22Rv1 (cell line): ENCODE results near the gene MZT2A.
"Not testable (repeated sequence)": the region's sequence is repeated elsewhere in the genome, so short reads cannot be mapped to it uniquely, and the experiment has no call there.

Source experiments
- H3K27ac ChIP-seq: fragments of 450-650 bp; 2 replicates; pipeline ENCODE4 v1.5.1; 2017
- ZFX ChIP-seq: fragments of 450-650 bp; IDR thresholded peaks from 2 replicates; pipeline ENCODE4 v1.6.1; 2017; ENCODE audit warnings: antibody characterized with exemption, borderline replicate concordance
- TF ChIP-seq, protein P1 (sequence below): fragments of 450-650 bp; IDR thresholded peaks from 2 replicates; pipeline ENCODE4 v1.5.1; 2017; ENCODE audit warnings: mild to moderate bottlenecking

The MZT2A gene

DNA sequence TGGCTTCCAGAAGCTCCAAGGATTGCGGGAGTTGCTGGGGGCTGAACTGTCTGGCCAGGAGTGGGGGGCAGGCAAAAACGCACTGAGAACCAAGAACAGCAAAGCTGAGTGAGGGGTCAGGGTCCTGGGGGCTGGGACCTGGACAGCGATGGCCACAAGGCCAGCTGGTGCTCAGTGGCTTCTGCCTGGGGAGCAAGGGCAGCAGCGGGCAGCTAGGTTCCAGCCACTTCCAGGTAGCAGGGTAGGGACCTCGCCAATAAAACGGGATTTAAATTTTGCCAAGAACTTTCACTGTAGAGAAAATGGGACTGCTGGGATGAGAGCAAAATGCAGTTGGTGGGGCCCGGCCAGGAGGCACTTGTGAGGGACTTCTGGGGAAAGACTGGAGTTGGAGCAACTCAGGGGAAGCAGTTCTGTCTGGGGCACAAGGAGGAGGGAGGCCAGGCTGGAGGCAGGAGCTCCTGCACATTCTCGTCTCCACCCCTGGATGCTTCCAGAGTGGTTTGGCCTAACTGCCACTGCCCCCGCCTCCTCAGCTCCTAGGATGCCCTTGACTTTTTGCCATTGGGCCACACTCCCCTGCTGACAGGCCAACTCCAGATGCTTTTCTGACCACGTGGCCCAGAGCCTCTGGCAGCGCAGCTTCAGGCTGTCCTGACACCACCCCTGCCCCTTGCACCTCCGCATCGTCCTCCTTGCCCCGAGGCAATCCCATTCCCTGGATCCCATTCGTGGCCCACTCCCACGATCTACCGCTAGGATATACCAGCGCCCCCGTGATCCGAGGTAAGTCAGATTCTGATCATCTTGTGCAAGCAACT lies 30.0 kb upstream of the MZT2A start:
- TF ChIP-seq ZFX = no peak
- TF ChIP-seq, protein P1, sequence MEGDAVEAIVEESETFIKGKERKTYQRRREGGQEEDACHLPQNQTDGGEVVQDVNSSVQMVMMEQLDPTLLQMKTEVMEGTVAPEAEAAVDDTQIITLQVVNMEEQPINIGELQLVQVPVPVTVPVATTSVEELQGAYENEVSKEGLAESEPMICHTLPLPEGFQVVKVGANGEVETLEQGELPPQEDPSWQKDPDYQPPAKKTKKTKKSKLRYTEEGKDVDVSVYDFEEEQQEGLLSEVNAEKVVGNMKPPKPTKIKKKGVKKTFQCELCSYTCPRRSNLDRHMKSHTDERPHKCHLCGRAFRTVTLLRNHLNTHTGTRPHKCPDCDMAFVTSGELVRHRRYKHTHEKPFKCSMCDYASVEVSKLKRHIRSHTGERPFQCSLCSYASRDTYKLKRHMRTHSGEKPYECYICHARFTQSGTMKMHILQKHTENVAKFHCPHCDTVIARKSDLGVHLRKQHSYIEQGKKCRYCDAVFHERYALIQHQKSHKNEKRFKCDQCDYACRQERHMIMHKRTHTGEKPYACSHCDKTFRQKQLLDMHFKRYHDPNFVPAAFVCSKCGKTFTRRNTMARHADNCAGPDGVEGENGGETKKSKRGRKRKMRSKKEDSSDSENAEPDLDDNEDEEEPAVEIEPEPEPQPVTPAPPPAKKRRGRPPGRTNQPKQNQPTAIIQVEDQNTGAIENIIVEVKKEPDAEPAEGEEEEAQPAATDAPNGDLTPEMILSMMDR = no peak
- peak overlapping the region; percentile 60 for H3K27ac ChIP-seq

DNA sequence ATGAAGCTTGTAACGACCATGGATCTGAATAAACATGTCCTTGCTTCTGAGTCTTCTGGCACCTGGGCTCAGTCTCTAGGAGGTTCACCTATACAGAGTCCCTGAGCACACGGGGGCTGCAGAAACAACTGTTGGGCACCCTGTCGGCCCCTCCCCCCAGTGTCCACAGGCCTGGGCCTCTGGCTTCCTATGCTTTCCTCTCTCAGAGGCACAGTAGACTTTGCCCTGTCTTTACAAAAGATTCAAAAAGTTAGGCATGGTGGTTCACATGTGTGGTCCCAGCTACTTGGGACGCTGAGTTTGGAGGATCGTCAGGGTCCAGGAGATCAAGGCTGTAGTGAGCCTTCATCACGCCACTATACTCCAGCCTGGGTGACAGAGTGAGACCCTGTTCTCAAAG lies 29.3 kb upstream of the MZT2A start:
- peak overlapping the region; percentile 60; the same call in 1 of the 2 replicates for H3K27ac ChIP-seq

DNA sequence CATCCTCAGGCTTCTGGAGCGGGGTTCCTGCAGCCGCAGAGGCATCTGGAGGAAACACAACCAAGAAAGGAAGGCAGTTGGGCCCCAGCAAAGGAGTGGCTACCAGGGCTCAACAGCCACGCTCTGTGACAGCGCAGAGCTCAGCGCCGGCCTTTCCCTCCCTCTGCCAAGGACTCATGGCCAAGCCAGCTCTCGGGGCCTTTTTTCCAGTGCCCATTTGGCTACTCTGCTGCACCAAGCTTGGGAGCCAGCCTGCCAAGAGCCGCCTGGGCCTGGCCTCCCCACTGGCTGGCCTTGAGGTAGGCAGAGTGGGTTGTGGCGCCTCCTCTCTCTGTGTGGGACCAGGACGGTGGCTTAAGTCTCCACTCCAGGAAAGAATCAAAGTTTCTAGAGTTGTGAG lies 28.3 kb upstream of the MZT2A start:
- peak overlapping the region; percentile 23 for H3K27ac ChIP-seq
- no peak for TF ChIP-seq ZFX
- TF ChIP-seq, protein P1 = no peak

DNA sequence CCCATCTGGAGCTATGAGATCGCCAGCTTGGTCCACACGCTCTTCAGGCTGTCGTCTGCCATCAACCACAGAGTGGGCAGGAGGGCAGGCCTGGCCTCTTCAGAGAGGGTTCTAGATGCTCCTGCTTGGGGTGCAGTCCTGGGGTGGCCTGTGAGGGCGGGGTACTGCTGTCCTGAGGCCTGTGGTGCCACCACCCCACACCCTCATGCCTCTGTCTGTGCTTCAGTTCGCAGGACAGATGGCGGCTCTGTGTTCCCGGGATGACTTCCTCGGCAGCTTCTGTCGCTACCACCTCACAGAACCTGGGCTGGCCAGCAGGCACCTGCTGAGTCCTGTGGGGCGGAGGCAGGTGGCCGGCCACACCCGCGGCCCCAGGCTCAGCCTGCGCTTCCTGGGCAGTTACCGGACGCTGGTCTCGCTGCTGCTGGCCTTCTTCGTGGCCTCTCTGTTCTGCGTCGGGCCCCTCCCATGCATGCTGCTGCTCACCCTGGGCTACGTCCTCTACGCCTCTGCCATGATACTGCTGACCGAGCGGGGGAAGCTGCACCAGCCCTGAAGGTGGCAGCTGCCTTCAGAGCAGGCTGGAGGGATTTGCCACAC lies 27.8 kb upstream of the MZT2A start:
- H3K27ac ChIP-seq = peak overlapping the region; percentile 23; the same call in 1 of the 2 replicates

DNA sequence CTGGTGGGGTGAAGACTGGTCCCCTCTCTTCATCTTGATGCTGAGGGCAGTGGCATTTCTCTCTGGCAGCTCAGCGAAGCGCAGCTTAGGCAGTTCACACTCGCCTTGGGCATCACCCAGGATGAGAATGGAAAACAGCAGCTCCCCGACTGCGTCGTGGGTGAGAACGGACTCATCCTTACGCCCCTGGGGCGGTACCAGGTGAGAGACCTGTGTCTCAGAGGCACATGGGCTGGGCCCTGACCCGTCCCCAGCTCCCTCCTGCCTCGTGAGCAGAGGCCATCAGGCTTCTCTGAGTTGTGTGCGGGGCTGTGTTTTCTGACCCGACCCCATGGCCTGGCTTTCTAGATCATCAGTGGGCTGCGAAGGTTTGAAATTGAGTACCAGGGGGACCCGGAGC lies 27.3 kb upstream of the MZT2A start:
- no peak for TF ChIP-seq ZFX
- TF ChIP-seq, protein P1 = no peak

DNA sequence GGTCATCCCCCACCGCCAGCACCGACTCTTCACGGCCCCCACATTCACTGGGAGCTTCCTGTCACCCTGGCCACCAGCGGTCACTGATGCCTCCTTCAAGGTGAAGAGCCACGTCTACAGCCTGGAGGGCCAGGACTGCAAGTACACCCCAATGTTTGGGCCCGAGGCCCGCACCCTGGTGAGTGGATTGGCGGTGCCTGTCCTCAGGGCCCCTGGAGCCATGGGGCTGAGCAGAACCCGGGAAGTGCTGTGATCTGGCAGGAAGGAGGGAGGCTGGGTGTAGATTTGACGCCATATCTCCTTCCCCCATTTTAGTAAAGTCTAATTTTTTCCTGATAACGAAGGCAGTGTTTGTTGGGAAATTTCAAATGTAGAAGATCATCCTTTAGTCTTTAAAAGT lies 26.3 kb upstream of the MZT2A start:
- H3K27ac ChIP-seq = not testable (repeated sequence)

More for the DNA sequence above, 27.3 kb upstream of the MZT2A start:
- 0 out of 2 replicates have a peak overlapping the region, but pooled peaks have one; percentile 5 for H3K27ac ChIP-seq

DNA sequence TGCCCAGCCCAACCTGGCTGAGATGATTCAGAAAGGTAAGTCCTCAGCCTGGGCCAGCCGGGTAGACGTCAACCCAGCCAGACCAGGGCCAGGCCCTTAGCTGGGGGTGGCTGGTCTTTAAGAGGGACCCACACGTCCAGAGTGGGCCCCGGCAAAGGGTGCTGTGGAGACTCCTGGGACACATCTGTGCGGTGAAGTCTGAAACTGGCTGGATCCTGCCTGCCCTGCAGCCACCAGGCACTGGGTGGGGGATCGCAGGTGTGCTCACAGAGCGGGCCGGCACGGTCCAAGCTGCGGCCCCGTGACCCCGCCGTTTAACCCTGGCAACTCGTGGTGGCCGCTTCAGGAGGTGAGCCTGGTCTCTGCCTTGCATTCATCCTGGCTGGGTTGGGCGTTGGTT lies 25.7 kb upstream of the MZT2A start:
- not testable (repeated sequence) for H3K27ac ChIP-seq

DNA sequence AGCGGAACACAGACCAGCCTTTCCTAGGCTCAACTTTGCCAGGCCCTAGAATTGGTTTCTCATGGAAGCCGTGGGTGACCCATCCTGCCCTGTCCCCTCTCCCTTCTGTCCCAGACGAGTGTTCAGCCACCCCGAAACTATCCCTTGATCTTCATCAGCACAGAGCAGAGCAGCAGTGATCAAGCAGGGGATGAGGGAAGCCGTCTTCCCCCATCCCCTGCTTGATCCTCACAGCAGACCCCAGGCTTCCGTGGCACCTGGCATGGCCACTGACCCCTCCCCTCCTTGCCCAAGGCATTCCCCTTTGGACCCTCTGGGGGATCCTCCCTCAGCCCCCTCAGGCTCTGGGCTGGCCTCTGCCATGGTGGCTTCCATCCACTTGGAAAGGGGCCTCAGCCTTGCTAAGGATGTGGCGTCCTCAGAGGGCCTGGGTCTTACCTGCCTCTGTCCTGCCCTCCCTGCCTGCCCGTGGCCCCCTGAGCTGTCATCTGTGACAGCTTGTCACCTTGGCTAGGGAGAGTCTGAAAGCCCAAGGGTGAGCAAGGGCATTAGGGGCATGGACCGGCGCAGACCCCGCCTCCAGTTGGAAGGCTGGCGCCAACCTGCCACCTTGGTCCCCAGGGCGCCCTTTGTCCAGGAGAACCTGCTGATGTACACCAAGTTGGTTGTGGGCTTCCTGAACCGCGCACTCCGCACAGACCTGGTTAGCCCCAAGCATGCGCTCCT lies 25.1 kb upstream of the MZT2A start:
- TF ChIP-seq, protein P1 = no peak
- TF ChIP-seq ZFX = no peak

DNA sequence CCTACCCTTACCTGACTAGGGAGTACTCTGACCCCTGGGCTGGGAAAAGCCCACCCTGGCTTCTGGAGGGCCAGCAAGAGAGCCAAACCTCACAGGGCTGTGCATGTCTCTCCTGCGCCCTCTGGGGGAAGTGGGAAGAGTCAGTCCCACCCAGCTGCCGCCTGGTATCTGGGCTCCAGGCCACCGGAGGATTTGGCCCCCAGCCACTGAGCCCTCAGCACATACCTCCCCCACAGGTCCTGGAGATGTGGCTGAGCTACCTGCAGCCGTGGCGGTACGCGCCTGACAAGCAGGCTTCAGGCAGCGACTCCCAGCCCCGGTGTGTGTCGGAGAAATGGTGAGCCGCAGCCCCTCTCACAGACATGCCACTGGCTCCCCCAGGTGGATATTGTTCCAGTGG lies 24.4 kb upstream of the MZT2A start:
- TF ChIP-seq, protein P1 = peak; percentile 12; the same call in 1 of the 2 replicates
- not testable (repeated sequence) for H3K27ac ChIP-seq

More for the DNA sequence above, 25.1 kb upstream of the MZT2A start:
- H3K27ac ChIP-seq = no peak overlapping the region
